BLaER1 treated with 17β-estradiol and CSF1 and Interleukin-3, amounts not matched to agents 10 nM and 100 nM (cell line): Measurements from ENCODE around the gene SLC45A1.

ENCODE experiments used
- H3K27ac ChIP-seq, 11 experiments: shearing (Covaris generic); formaldehyde crosslinking; 2 replicates each; pipeline ENCODE4 v1.8.1; 2022
- H3K27me3 ChIP-seq, 11 experiments: shearing (Covaris generic); formaldehyde crosslinking; 2 replicates each; pipeline ENCODE4 v1.8.1; 2022
- H3K36me3 ChIP-seq, 11 experiments: shearing (Covaris generic); formaldehyde crosslinking; 2 replicates each; pipeline ENCODE4 v1.8.1; 2022
- H3K4me1 ChIP-seq, 10 experiments: shearing (Covaris generic); formaldehyde crosslinking; 2 replicates each; pipeline ENCODE4 v1.8.1; 2022
- H3K4me2 ChIP-seq, 11 experiments: shearing (Covaris generic); formaldehyde crosslinking; 2 replicates each; pipeline ENCODE4 v1.8.1; 2022
- H3K4me3 ChIP-seq, 10 experiments: shearing (Covaris generic); formaldehyde crosslinking; 2 replicates each; pipeline ENCODE4 v1.8.1; 2022
- H3K9ac ChIP-seq, 11 experiments: shearing (Covaris generic); formaldehyde crosslinking; 2 replicates each; pipeline ENCODE4 v1.8.1; 2022
- H3K9me3 ChIP-seq, 11 experiments: shearing (Covaris generic); formaldehyde crosslinking; replicated peaks in 1 of 11; 2 replicates each; pipeline ENCODE4 v1.8.1; 2022
- H4K20me1 ChIP-seq, 11 experiments: shearing (Covaris generic); formaldehyde crosslinking; 2 replicates each; pipeline ENCODE4 v1.8.1; 2022
- Cebpa-rat ChIP-seq, 11 experiments: shearing (Covaris generic); IDR thresholded peaks; 2 replicates each; pipeline ENCODE4 v1.8.1; 2022

The SLC45A1 gene

DNA sequence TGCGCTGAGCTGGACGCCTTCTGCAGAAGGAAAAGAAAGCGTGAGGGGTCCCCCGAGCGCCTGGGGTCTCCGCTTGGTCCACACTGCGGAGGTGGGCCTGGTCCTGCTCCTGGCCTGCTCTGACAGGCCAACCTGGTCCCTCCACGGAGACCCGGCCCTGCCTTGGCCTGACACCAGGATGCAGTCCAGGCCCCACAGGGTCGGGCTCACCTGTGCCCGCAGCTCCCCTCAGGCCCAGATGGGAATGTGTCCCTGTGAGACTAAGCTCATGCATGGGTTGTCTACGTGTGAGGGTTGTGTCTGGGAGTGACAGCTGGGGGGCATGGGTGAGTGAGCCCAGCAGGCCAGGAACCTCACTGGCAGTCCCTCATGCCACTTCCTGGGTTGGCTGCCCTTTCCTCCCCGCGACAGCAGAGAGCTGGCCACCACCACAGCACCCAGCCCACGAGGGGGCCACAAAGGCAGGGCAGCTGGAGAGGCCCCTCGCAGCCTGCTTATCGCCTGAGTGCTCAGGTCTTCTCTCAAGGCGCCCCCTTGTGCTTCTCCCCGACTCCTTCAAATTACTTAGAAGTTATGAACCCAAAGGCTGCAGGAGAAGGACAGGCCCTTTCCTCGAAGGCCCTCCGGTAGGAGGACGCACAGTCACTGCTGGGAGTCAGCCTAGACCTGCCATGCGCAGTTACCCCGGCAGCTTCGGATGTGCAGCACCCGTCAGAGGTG, 41.1 kb downstream of the SLC45A1 start:
- H3K9ac ChIP-seq, result no peak overlapping the region
- H3K27me3 ChIP-seq, result no peaks in the 10 kb centered on the region
- no peaks in the 10 kb centered on the region for H3K9me3 ChIP-seq
- no peak overlapping the region for H3K4me2 ChIP-seq
- H4K20me1 ChIP-seq, result peaks cover 63 to 97% (median 86%) of the 10 kb centered on the region in 11 experiments; a peak in 21 of 22 replicates
- H3K36me3 ChIP-seq, result peaks cover 92 to 98% (median 95%) of the 10 kb centered on the region in 11 experiments
- peaks cover 0 to 8% (median 5%) of the 10 kb centered on the region in 10 experiments; a peak in 9 of 20 replicates for H3K4me1 ChIP-seq
- H3K4me3 ChIP-seq, result no peak overlapping the region
- peak overlapping the region in 1 of 11 experiments; percentile 9; a peak in 2 of 22 replicates for H3K27ac ChIP-seq
- no peak for TF ChIP-seq Cebpa-rat (IDR thresholded peaks at IDR 0.05)

DNA sequence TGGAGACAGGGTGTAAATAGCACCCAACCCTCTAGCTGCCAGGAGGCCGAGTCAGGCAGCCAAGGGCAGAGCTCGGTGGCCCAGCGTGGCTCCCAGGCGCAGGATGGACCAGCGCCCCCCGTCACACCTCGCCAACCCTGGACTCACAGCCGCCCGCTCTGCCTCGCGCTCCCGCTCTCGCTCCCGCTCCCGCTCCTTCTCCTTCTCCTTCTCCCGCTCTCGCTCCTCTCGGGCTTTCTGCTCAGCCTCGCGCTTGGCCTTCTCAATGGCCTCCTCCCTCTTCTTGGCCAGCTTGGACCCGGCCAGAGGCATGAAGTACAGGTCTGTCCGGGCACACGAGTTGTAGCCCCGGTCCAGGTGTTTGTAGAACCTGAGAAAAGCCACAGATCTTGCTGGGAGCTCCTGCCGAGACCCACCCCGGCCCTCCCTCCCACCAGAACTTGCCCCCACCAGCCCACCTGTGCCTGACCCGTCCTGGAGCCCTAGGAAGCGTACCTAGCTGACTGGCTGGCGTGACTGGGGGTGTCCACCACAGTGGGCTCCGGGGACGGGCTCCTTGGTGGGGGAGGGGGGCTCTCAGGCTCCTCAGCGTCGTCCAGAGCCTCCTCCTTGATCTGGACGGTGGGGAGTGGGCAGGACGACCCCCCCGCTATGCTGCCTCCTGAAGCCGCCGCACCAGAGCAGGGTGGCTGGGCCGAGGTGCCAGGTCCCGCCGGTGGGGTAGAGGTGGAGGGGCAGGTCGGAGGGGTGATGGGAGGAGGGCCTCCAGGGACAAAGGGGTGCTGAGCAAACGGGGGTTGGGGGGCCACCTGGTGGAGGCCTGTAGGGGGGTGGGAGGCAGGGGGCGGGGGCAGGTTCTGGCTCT, 41.9 kb downstream of the SLC45A1 start:
- no peaks in the 10 kb centered on the region for H3K27me3 ChIP-seq
- peaks cover 91 to 97% (median 93%) of the 10 kb centered on the region in 11 experiments for H3K36me3 ChIP-seq

DNA sequence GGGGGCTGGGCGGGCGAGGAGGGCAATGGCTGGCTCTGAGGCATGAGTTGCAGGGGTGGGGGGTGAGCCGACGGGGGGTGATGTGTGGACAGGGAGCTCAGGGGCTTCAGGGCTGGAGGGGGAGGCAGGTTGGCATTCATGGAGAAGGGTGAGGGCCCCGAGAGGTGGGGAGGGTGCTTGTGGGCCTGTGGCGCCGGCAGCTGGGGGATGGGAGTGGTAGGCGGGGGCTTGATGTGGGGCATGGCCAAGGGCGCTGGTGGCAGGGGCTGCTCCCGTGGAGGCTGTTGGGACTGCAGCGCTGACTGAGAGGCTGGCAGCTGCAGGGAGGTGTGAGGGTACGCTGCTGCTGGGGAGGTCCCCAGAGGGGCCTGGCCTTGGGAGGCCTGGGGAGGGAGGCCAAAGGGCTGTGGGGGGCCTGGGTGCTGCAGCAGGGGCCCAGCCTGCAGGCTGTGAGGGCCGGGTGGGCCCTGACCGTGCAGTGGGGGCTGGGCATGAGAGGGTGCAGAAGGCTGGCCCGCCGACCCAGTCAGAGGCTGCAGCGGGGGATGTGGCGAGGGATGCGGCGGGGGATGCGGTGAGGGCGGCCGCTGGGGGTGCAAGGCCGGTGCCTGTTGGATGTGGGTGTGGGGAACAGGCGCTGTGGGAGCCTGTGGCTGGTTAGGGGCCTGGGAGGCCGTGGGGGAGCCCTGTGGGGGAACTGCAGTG, 42.7 kb downstream of the SLC45A1 start:
- H3K27ac ChIP-seq, result no peak overlapping the region
- no peaks in the 10 kb centered on the region for H3K9me3 ChIP-seq
- H4K20me1 ChIP-seq, result peaks cover 63 to 94% (median 89%) of the 10 kb centered on the region in 11 experiments
- H3K4me1 ChIP-seq, result peaks cover 0 to 13% (median 9%) of the 10 kb centered on the region in 10 experiments; a peak in 10 of 20 replicates
- H3K27me3 ChIP-seq, result no peaks in the 10 kb centered on the region
- no peak for TF ChIP-seq Cebpa-rat (IDR thresholded peaks at IDR 0.05)
- H3K9ac ChIP-seq, result no peak overlapping the region
- H3K4me3 ChIP-seq, result no peak overlapping the region
- no peak overlapping the region for H3K4me2 ChIP-seq
- peaks cover 91 to 97% (median 93%) of the 10 kb centered on the region in 11 experiments for H3K36me3 ChIP-seq

More for the DNA sequence above, 41.9 kb downstream of the SLC45A1 start:
- Histone ChIP-seq H3K9me3 (no peaks in the 10 kb centered on the region), H3K4me1 (peaks cover 0 to 13% (median 9%) of the 10 kb centered on the region in 10 experiments; a peak in 9 of 20 replicates), H4K20me1 (peaks cover 66 to 94% (median 89%) of the 10 kb centered on the region in 11 experiments), H3K9ac (no peak overlapping the region), H3K27ac (no peak overlapping the region), H3K4me3 (no peak overlapping the region), H3K4me2 (no peak overlapping the region)
- no peak for TF ChIP-seq Cebpa-rat (IDR thresholded peaks at IDR 0.05)

DNA sequence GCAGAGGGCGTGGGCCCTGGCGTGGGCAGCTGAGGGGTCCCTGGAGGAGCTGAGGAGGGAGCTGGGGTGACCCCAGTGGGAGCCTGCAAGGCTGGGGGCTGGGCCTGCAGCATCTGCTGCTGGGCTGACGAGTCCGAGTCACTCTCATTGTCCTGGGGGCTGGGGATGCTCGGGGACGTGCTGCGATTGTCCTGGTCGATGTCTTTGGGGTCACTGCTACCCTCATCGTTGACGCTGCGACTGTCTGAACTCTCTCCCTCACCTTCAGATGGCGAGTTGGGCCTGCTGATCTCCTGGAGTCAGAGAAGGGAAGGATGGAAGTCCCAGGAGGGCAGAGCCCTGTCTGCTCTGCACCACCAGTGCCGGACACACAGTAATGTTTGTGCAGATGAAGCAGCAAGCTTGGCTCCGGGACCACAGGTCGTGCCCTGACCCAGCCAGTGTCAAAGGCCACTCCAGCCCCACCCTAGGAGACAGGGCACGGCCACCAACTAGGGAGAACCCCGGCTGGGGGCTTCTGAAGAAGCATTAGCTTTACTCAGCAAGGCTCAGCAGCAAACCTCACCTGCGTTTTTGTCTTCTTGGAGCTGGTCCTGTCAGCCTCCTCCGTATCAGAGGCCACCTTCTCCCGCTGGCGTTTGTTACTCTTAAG, 43.4 kb downstream of the SLC45A1 start:
- H3K27me3 ChIP-seq, result no peaks in the 10 kb centered on the region
- no peak overlapping the region for H3K9ac ChIP-seq
- H3K36me3 ChIP-seq, result peaks cover 91 to 97% (median 93%) of the 10 kb centered on the region in 11 experiments
- peaks cover 0 to 13% (median 9%) of the 10 kb centered on the region in 10 experiments; a peak in 10 of 20 replicates for H3K4me1 ChIP-seq
- no peak overlapping the region for H3K4me2 ChIP-seq
- H3K4me3 ChIP-seq, result no peak overlapping the region
- H4K20me1 ChIP-seq, result peaks cover 65 to 94% (median 89%) of the 10 kb centered on the region in 11 experiments
- no peak overlapping the region for H3K27ac ChIP-seq
- TF ChIP-seq Cebpa-rat (IDR thresholded peaks at IDR 0.05), result no peak
- H3K9me3 ChIP-seq, result no peaks in the 10 kb centered on the region

DNA sequence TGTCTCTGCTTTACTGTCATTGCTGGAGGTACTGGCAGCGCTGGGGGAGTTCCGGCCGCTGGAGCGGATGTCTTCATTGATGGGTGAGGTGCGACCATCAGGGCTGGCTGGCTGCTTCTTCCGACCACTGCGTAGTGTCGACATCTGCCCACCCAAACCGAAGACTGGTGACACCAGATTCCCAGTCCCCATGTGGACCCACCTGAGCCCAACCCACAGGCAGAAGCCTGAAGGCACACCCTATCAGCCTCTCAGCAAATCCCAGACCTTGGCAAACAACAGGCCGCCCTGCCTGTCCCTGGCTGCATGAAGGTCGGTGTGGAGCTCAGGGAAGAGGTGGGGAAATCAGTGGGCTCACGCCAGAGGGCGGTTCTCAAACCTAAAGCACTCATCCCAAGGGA, 44.8 kb downstream of the SLC45A1 start:
- Histone ChIP-seq H3K4me2 (no peak overlapping the region), H3K9ac (no peak overlapping the region), H3K27ac (no peak overlapping the region; a peak in 1 of 22 replicates), H4K20me1 (peaks cover 69 to 94% (median 89%) of the 10 kb centered on the region in 11 experiments), H3K27me3 (no peaks in the 10 kb centered on the region), H3K9me3 (no peaks in the 10 kb centered on the region), H3K4me3 (no peak overlapping the region), H3K36me3 (peaks cover 86 to 97% (median 92%) of the 10 kb centered on the region in 11 experiments), H3K4me1 (peaks cover 0 to 23% (median 18%) of the 10 kb centered on the region in 10 experiments; a peak in 13 of 20 replicates)
- TF ChIP-seq Cebpa-rat (IDR thresholded peaks at IDR 0.05), result no peak

DNA sequence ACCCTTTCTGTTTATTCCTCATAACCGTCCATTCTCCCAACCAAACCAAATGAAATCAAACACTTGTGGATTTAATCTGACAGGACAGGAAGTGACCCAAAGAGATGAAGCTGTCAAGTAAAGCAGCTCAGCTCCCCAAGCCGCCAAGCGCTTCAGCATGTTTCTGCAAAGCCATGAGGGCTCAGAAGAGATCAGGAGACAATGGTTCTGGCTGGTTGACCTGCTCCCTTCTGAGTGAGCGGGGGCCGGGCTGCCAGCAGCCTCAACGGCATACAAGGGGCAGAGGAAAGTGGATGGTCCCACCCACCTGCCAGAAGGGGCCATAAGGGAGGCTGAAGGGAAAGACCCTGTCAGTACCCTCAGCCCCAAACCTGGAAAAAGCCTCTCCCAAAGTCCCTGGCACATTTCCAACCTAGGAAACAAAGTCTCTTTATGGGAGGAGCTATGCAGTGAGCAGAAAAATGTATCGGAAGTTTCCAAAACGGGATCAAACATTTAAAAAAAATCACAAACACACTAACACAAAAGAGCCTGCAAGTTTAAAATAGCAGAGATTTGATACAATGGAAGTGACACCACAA, 45.4 kb downstream of the SLC45A1 start:
- no peak overlapping the region for H3K9ac ChIP-seq
- H3K4me1 ChIP-seq, result peaks cover 0 to 28% (median 23%) of the 10 kb centered on the region in 10 experiments; a peak in 13 of 20 replicates
- H3K4me3 ChIP-seq, result no peak overlapping the region
- H4K20me1 ChIP-seq, result peaks cover 69 to 94% (median 89%) of the 10 kb centered on the region in 11 experiments
- no peak for TF ChIP-seq Cebpa-rat (IDR thresholded peaks at IDR 0.05)
- no peaks in the 10 kb centered on the region for H3K27me3 ChIP-seq
- no peaks in the 10 kb centered on the region for H3K9me3 ChIP-seq
- H3K4me2 ChIP-seq, result no peak overlapping the region
- no peak overlapping the region; a peak in 1 of 22 replicates for H3K27ac ChIP-seq
- peaks cover 80 to 94% (median 88%) of the 10 kb centered on the region in 11 experiments for H3K36me3 ChIP-seq

DNA sequence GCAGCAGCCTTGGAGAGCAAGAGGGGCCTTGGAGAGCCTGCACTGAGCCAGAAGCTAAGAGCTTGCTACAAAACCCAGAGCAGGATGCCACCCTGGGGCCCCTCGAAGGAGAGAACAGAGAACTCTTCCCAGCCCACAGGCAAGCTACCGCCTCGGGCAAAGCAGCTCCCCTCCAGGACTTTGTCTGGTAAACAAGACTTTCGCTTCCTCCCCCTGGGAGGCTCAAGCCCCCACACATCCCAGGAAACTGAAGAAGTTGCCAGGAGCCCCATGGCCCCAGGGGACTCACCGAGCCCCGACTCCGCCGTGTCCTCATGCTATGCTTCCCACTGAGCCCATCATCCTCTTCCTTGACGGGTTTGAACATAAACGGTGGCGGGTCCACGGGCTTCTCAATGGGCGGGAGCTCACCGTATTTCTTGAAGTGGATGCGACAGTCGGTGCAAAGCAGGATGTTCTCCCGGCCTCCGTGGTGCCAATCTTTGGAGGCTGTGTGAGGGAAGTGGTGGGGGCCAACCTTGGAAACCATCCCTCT, 45.9 kb downstream of the SLC45A1 start:
- H3K9ac ChIP-seq, result no peak overlapping the region
- no peak for TF ChIP-seq Cebpa-rat (IDR thresholded peaks at IDR 0.05)
- no peaks in the 10 kb centered on the region for H3K9me3 ChIP-seq
- H3K4me3 ChIP-seq, result no peak overlapping the region
- no peaks in the 10 kb centered on the region for H3K27me3 ChIP-seq
- H3K27ac ChIP-seq, result peak overlapping the region in 2 of 11 experiments; percentile 12 to 30; a peak in 2 of 22 replicates
- peaks cover 0 to 33% (median 25%) of the 10 kb centered on the region in 10 experiments; a peak in 13 of 20 replicates for H3K4me1 ChIP-seq
- H3K36me3 ChIP-seq, result peaks cover 75 to 89% (median 82%) of the 10 kb centered on the region in 11 experiments
- H4K20me1 ChIP-seq, result peaks cover 72 to 94% (median 89%) of the 10 kb centered on the region in 11 experiments
- H3K4me2 ChIP-seq, result peak overlapping the region in 2 of 11 experiments; percentile 7 to 37; a peak in 2 of 22 replicates
